H1 (cell line): ENCODE data around the gene PNPLA1. TPM values are rescaled to one million over a fixed set of nuclear protein-coding genes. Genes with fewer than 3 reads are reported as not detected.

Source experiments
- CTCF ChIA-PET: fragments of 300-600 bp; sonication (Branson Sonifier 250); formaldehyde crosslinking; loops from one replicate; lab custom pipeline; 2021; ENCODE audit not compliant: partially characterized antibody; lab: Charles Lee
- POLR2A ChIA-PET: fragments of 300-600 bp; sonication (Branson Sonifier 250); formaldehyde crosslinking; loops from one replicate; lab custom pipeline; 2021; ENCODE audit warnings: inconsistent platforms; ENCODE audit not compliant: partially characterized antibody; lab: Charles Lee
- DNase-seq, 2 experiments: peaks; one replicate each; pipeline versions ENCODE4 v3.0.0 to v3.0.0-alpha.2; 2010 to 2022; ENCODE audit warnings: low spot score in 2 of 2, low read depth in 1 of 2, mixed read lengths in 1 of 2
- FAIRE-seq: peaks from 2 replicates; lab custom pipeline; 2011; peaks lifted over from hg19 to GRCh38; lab: Jason Lieb, UNC
- H2AFZ ChIP-seq: 2 replicates; pipeline ENCODE4 v1.8.1; 2012; ENCODE audit warnings: low read length, inconsistent platforms
- H2AK5ac ChIP-seq: 2 replicates; pipeline ENCODE4 v1.6.1; 2013; ENCODE audit warnings: low read depth, low read length
- H2BK120ac ChIP-seq: replicated peaks from 2 replicates; pipeline ENCODE3; 2013; ENCODE audit warnings: low read depth, low read length, inconsistent platforms
- H2BK12ac ChIP-seq: 2 replicates; pipeline ENCODE4 v1.6.1; 2013; ENCODE audit warnings: low read depth, low read length
- H2BK15ac ChIP-seq: 2 replicates; pipeline ENCODE4 v1.6.1; 2013; ENCODE audit warnings: low read length
- H2BK20ac ChIP-seq: 2 replicates; pipeline ENCODE4 v1.6.1; 2013; ENCODE audit warnings: low read length
- H2BK5ac ChIP-seq: 2 replicates; pipeline ENCODE4 v1.6.1; 2013; ENCODE audit warnings: low read depth, low read length
- H3K14ac ChIP-seq: 2 replicates; pipeline ENCODE4 v1.6.1; 2013; ENCODE audit warnings: inconsistent platforms; ENCODE audit not compliant: insufficient read length
- H3K18ac ChIP-seq: 2 replicates; pipeline ENCODE4 v1.6.1; 2013; ENCODE audit warnings: low read length; ENCODE audit errors: extremely low read depth
- H3K23ac ChIP-seq: 2 replicates; pipeline ENCODE4 v1.6.1; 2013; ENCODE audit warnings: inconsistent platforms; ENCODE audit not compliant: insufficient read length
- H3K23me2 ChIP-seq: 2 replicates; pipeline ENCODE4 v1.6.1; 2013; ENCODE audit warnings: low read depth, low read length
- H3K27ac ChIP-seq: 2 replicates; pipeline ENCODE4 v1.6.1; 2011; ENCODE audit warnings: low read depth, low read length, inconsistent platforms
- H3K27me3 ChIP-seq, 4 experiments: replicated peaks in 1 of 4; 1 replicate in 1 of 4; 2 replicates in 3 of 4; pipeline versions ENCODE4 v1.6.1 to v1.8.1; 2011 to 2013; ENCODE audit warnings: low read length in 3 of 4, mild to moderate bottlenecking in 3 of 4, inconsistent platforms in 2 of 4, mixed read lengths in 2 of 4, moderate library complexity in 1 of 4; ENCODE audit not compliant: control insufficient read depth in 3 of 4, insufficient read depth in 3 of 4; ENCODE audit errors: extremely low read depth in 1 of 4
- H3K36me3 ChIP-seq, 4 experiments: 2 replicates each; pipeline versions ENCODE4 v1.6.1 to v1.8.1; 2011 to 2013; ENCODE audit warnings: mild to moderate bottlenecking in 4 of 4, low read length in 3 of 4, moderate library complexity in 2 of 4, control low read depth in 1 of 4, inconsistent platforms in 1 of 4; ENCODE audit not compliant: insufficient read depth in 4 of 4, control insufficient read depth in 2 of 4
- H3K4ac ChIP-seq: replicated peaks from 2 replicates; pipeline ENCODE3; 2013; ENCODE audit warnings: low read length, low read depth, mixed read lengths, inconsistent platforms; ENCODE audit not compliant: insufficient read length
- H3K4me1 ChIP-seq, 4 experiments: replicated peaks in 1 of 4; 1 replicate in 1 of 4; 2 replicates in 3 of 4; pipeline versions ENCODE4 v1.6.1 to v1.8.1; 2011 to 2013; ENCODE audit warnings: low read length in 3 of 4, inconsistent platforms in 2 of 4, mixed read lengths in 1 of 4; ENCODE audit not compliant: insufficient read depth in 4 of 4, control insufficient read depth in 3 of 4
- H3K4me2 ChIP-seq, 2 experiments: 2 replicates each; pipeline versions ENCODE4 v1.6.1 to v1.8.1; 2011 to 2013; ENCODE audit warnings: low read depth in 2 of 2, low read length in 2 of 2, control low read depth in 1 of 2, inconsistent platforms in 1 of 2, mild to moderate bottlenecking in 1 of 2; ENCODE audit not compliant: insufficient read depth in 1 of 2
- H3K4me3 ChIP-seq, 4 experiments: fragments of 200-600, 300-600 bp in 1 of 4; sonication (generic), shearing (Covaris generic), sonication (Bioruptor Twin) in 1 of 4; 2 replicates each; pipeline versions ENCODE4 v1.5.1 to v1.8.1; 2011 to 2016; ENCODE audit warnings: low read length in 4 of 4, low read depth in 3 of 4, control low read depth in 2 of 4, inconsistent platforms in 2 of 4, mild to moderate bottlenecking in 2 of 4, mixed read lengths in 1 of 4, moderate library complexity in 1 of 4; ENCODE audit not compliant: insufficient read depth in 2 of 4; ENCODE audit errors: extremely low read depth in 1 of 4
- H3K56ac ChIP-seq: replicated peaks from 2 replicates; pipeline ENCODE3; 2013; ENCODE audit warnings: low read depth, mild to moderate bottlenecking, mixed read lengths, low read length, inconsistent platforms; ENCODE audit not compliant: insufficient read length
- H3K79me1 ChIP-seq: 2 replicates; pipeline ENCODE4 v1.6.1; 2013; ENCODE audit warnings: low read depth, low read length, control low read depth
- H3K79me2 ChIP-seq, 2 experiments: 2 replicates each; pipeline versions ENCODE4 v1.6.1 to v1.8.1; 2012 to 2013; ENCODE audit warnings: low read length in 2 of 2, mild to moderate bottlenecking in 2 of 2, inconsistent platforms in 1 of 2; ENCODE audit not compliant: insufficient read depth in 2 of 2, control insufficient read depth in 1 of 2
- H3K9ac ChIP-seq, 4 experiments: replicated peaks in 1 of 4; 1 replicate in 1 of 4; 2 replicates in 3 of 4; pipeline versions ENCODE4 v1.6.1 to v1.8.1; 2011 to 2013; ENCODE audit warnings: low read depth in 3 of 4, low read length in 3 of 4, control low read depth in 2 of 4, mild to moderate bottlenecking in 2 of 4, moderate library complexity in 2 of 4, inconsistent platforms in 1 of 4; ENCODE audit errors: extremely low read depth in 1 of 4
- H3K9me3 ChIP-seq, 2 experiments: 2 replicates each; pipeline versions ENCODE4 v1.6.1 to v1.8.1; 2012 to 2013; ENCODE audit warnings: mild to moderate bottlenecking in 2 of 2, moderate library complexity in 2 of 2, control low read depth in 1 of 2, inconsistent platforms in 1 of 2, low read depth in 1 of 2, low read length in 1 of 2, mixed read lengths in 1 of 2; ENCODE audit not compliant: insufficient read depth in 2 of 2
- H4K20me1 ChIP-seq, 2 experiments: replicated peaks in 1 of 2; 2 replicates each; pipeline versions ENCODE3 to v1.8.1; 2011 to 2013; ENCODE audit warnings: inconsistent platforms in 2 of 2, low read length in 2 of 2, mild to moderate bottlenecking in 1 of 2; ENCODE audit not compliant: insufficient read depth in 2 of 2, control insufficient read depth in 1 of 2
- H4K5ac ChIP-seq: 2 replicates; pipeline ENCODE4 v1.6.1; 2013; ENCODE audit warnings: low read length, low read depth, mixed read lengths, inconsistent platforms; ENCODE audit not compliant: insufficient read length
- H4K8ac ChIP-seq: 2 replicates; pipeline ENCODE4 v1.8.0; 2013; ENCODE audit warnings: mild to moderate bottlenecking, moderate library complexity, low read length, inconsistent platforms; ENCODE audit not compliant: insufficient read depth; ENCODE audit errors: extremely low read depth
- H4K91ac ChIP-seq: replicated peaks from 2 replicates; pipeline ENCODE3; 2013; ENCODE audit warnings: low read length, mixed read lengths, inconsistent platforms; ENCODE audit not compliant: insufficient read length
- ASH2L ChIP-seq: fragments of 200-600, 300-600 bp; sonication (generic); IDR thresholded peaks from one replicate; pipeline ENCODE4 v1.7.1; 2017; ENCODE audit warnings: low read length
- BACH1 ChIP-seq: IDR thresholded peaks from 2 replicates; pipeline ENCODE4 v1.6.1; 2012; ENCODE audit warnings: low read length, improper control_type of control experiment
- BCL11A ChIP-seq, 2 experiments: IDR thresholded peaks; one replicate each; pipeline ENCODE4 v1.6.1; 2011; ENCODE audit warnings: low read depth in 2 of 2, low read length in 2 of 2, mild to moderate bottlenecking in 2 of 2
- CBX5 ChIP-seq: fragments of 300-800, 300-1000 bp; sonication (generic); IDR thresholded peaks from 2 replicates; pipeline ENCODE4 v1.7.1; 2016; ENCODE audit warnings: antibody characterized with exemption, low read length, low read depth
- EZH2 ChIP-seq: fragments of 200-600 bp; sonication (generic); IDR thresholded peaks from 2 replicates; pipeline ENCODE4 v1.7.1; 2012; ENCODE audit warnings: low read depth, mild to moderate bottlenecking, moderate library complexity, low read length, inconsistent platforms; ENCODE audit not compliant: severe bottlenecking
- FOSL1 ChIP-seq: IDR thresholded peaks from 2 replicates; pipeline ENCODE4 v1.6.1; 2011; ENCODE audit warnings: mild to moderate bottlenecking, low read depth, low read length, moderate library complexity; ENCODE audit not compliant: insufficient read depth
- MAX ChIP-seq: IDR thresholded peaks from 2 replicates; pipeline ENCODE4 v1.6.1; 2012; ENCODE audit warnings: inconsistent platforms
- POU5F1 ChIP-seq: IDR thresholded peaks from 2 replicates; pipeline ENCODE4 v1.6.1; 2011; ENCODE audit warnings: low read depth, mild to moderate bottlenecking, low read length, moderate library complexity
- RAD21 ChIP-seq, 2 experiments: IDR thresholded peaks in 1 of 2; conservative IDR thresholded peaks in 1 of 2; 2 replicates each; pipeline ENCODE4 v1.6.1; 2011; ENCODE audit warnings: low read depth in 2 of 2, low read length in 2 of 2, improper control_type of control experiment in 1 of 2, inconsistent platforms in 1 of 2, mild to moderate bottlenecking in 1 of 2, moderate library complexity in 1 of 2
- RFX5 ChIP-seq: IDR thresholded peaks from 2 replicates; pipeline ENCODE4 v1.6.1; 2011; ENCODE audit warnings: low read depth, low read length, improper control_type of control experiment, borderline replicate concordance
- SP1 ChIP-seq: IDR thresholded peaks from 2 replicates; pipeline ENCODE4 v1.6.1; 2011; ENCODE audit warnings: low read depth, low read length
- SP2 ChIP-seq: IDR thresholded peaks from 2 replicates; pipeline ENCODE4 v1.6.1; 2012; ENCODE audit warnings: mild to moderate bottlenecking, low read length, inconsistent platforms
- SP4 ChIP-seq: IDR thresholded peaks from 2 replicates; pipeline ENCODE4 v1.6.1; 2012; ENCODE audit warnings: low read length, inconsistent platforms
- TAF1 ChIP-seq: IDR thresholded peaks from 2 replicates; pipeline ENCODE4 v1.6.1; 2011; ENCODE audit warnings: mild to moderate bottlenecking, low read depth, low read length
- WGBS, 2 experiments: shearing (Covaris generic) in 1 of 2; methylation state at CpG; one replicate each; pipeline versions ENCODE4 v1.1.6 to v1.1.7; 2013 to 2015; ENCODE audit warnings: low lambda C conversion rate in 2 of 2, mixed read lengths in 2 of 2, inconsistent platforms in 1 of 2, low coverage in 1 of 2, missing lambda C conversion rate in 1 of 2; ENCODE audit not compliant: insufficient replicate concordance in 2 of 2, insufficient coverage in 1 of 2, insufficient read length in 1 of 2; ENCODE audit errors: extremely low coverage in 1 of 2, missing lambda C conversion rate in 1 of 2; 5-methylcytosine and 5-hydroxymethylcytosine counted together
- polyA plus RNA-seq, 7 experiments: library from polyadenylated mRNA; depleted of rRNA in 3 of 7; stranded (reverse) in 5 of 7; unstranded in 2 of 7; fragments of >200 nt in 5 of 7; fragments of 200-250 nt in 2 of 7; gene quantifications; 1 replicate in 5 of 7; 2 replicates in 1 of 7; 4 replicates in 1 of 7; pipeline versions ENCODE4 v1.2.1 to v1.2.3, GENCODE V29; 2011 to 2013; ENCODE audit warnings: missing spikeins in 2 of 7, mixed read lengths in 2 of 7
- total RNA-seq: library from RNA; stranded (reverse); fragmentation: NEBNext Ultra II Directional; extraction: Animal tissue kit (Norgen Biotek cat#: 25700); gene quantifications from 2 replicates; pipeline ENCODE4 v1.2.1, GENCODE V29; 2021

PNPLA1 gene
- total and polyA plus RNA-seq, 2 of the 8 experiments (the other 6 are each of a cell fraction or from before 2014, with no cell fraction given): not detected

GRCh38 chr6:36334832-36335459, 65.1 kb downstream of the PNPLA1 start:
- no peaks in the 10 kb centered on the region for H3K23me2 ChIP-seq
- no peak overlapping the region for H2BK12ac ChIP-seq
- FAIRE-seq (no peak), DNase-seq (no peak)
- H3K79me1 ChIP-seq: no peaks in the 10 kb centered on the region
- H3K18ac ChIP-seq: no peak overlapping the region
- no peak overlapping the region for H4K5ac ChIP-seq
- no peak overlapping the region for H3K23ac ChIP-seq
- H3K4me3 ChIP-seq: no peak overlapping the region
- H3K4me1 ChIP-seq: peaks cover 0 to 7% (median 2%) of the 10 kb centered on the region in 4 experiments; a peak in 4 of 7 replicates
- H2BK20ac ChIP-seq: no peak overlapping the region
- no peak overlapping the region for H3K14ac ChIP-seq
- no peaks in the 10 kb centered on the region for H3K9me3 ChIP-seq
- no peak overlapping the region; the same call in 1 of the 2 replicates for H4K8ac ChIP-seq
- WGBS, 2 experiments: 85% methylated on average over 14 of the region's 14 CpGs; no CpG with 5 or more reads in 1 of the 2 experiments
- H2BK5ac ChIP-seq: no peak overlapping the region
- no peak overlapping the region for H3K27ac ChIP-seq
- H2AK5ac ChIP-seq: no peak overlapping the region
- H2BK15ac ChIP-seq: no peak overlapping the region
- H4K20me1 ChIP-seq: no peaks in the 10 kb centered on the region
- ChIA-PET POLR2A (interaction anchor here (1.2 kb wide), 1 partner anchor 11 kb away, joined by 3 read pairs; no protein-coding TSS in a partner anchor), CTCF (interaction anchor here (0.6 to 2.9 kb wide), 8 partner anchors 11 to 268 kb away, joined by 3 to 13 read pairs (median 3); no protein-coding TSS in a partner anchor)
- H3K36me3 ChIP-seq: no peaks in the 10 kb centered on the region
- no peak overlapping the region for H3K4ac ChIP-seq
- H2BK120ac ChIP-seq: no peak overlapping the region
- no peak overlapping the region for H4K91ac ChIP-seq
- no peak overlapping the region for H3K56ac ChIP-seq
- no peak overlapping the region for H3K9ac ChIP-seq
- H3K27me3 ChIP-seq: peaks cover 0 to 7% (median 1%) of the 10 kb centered on the region in 4 experiments; a peak in 3 of 7 replicates
- no peak overlapping the region for H2AFZ ChIP-seq
- no peak overlapping the region for H3K4me2 ChIP-seq
- no peaks in the 10 kb centered on the region for H3K79me2 ChIP-seq
- TF ChIP-seq POU5F1: no peak
- TF ChIP-seq ASH2L: no peak
- no peak for TF ChIP-seq RFX5
- TF ChIP-seq SP1: no peak
- no peak for TF ChIP-seq SP2
- TF ChIP-seq BACH1: no peak
- TF ChIP-seq RAD21 (IDR thresholded peaks at IDR 0.05 in 1 of 2, conservative IDR thresholded peaks at IDR 0.05 in 1 of 2; ENCODE audit: low read depth in 2 of 2, low read length in 2 of 2): no peak
- no peak for TF ChIP-seq MAX
- TF ChIP-seq CBX5: no peak
- no peak for TF ChIP-seq EZH2
- TF ChIP-seq BCL11A (IDR thresholded peaks at IDR 0.05; ENCODE audit: low read depth in 2 of 2, low read length in 2 of 2): no peak
- no peak for TF ChIP-seq FOSL1
- TF ChIP-seq TAF1: no peak
- TF ChIP-seq SP4: no peak
